RKO (cell line): ENCODE data around the gene SART1.
"Not testable (repeated sequence)": the region's sequence is repeated elsewhere in the genome, so short reads cannot be mapped to it uniquely, and the experiment has no call there.

ENCODE experiments used
- DNase-seq: peaks from one replicate; pipeline ENCODE4 v3.0.0-alpha.2; 2016; ENCODE audit warnings: low spot score

The SART1 gene

DNA sequence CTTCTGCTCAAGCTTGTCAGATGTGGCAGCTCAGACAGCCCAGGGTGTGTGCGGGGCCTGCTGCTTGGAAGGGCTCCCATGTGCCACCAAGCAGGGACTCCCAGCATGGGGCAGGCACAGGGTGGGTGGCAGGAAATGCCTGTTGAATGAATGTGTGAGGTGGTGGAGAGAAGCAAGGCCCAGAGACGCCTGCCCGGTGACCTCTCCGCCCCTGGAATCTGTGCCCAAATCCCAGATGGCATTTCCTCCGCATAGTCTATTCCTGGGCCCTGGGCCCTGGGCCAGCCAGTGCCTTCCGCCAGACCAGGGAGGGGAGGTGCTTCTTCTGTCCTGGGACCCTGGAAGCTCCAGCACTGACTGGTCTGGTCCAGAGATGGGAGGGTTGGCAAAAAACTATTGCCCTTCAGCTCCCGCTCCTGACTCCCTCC, 53.9 kb downstream of the SART1 start:
- no peak for DNase-seq

DNA sequence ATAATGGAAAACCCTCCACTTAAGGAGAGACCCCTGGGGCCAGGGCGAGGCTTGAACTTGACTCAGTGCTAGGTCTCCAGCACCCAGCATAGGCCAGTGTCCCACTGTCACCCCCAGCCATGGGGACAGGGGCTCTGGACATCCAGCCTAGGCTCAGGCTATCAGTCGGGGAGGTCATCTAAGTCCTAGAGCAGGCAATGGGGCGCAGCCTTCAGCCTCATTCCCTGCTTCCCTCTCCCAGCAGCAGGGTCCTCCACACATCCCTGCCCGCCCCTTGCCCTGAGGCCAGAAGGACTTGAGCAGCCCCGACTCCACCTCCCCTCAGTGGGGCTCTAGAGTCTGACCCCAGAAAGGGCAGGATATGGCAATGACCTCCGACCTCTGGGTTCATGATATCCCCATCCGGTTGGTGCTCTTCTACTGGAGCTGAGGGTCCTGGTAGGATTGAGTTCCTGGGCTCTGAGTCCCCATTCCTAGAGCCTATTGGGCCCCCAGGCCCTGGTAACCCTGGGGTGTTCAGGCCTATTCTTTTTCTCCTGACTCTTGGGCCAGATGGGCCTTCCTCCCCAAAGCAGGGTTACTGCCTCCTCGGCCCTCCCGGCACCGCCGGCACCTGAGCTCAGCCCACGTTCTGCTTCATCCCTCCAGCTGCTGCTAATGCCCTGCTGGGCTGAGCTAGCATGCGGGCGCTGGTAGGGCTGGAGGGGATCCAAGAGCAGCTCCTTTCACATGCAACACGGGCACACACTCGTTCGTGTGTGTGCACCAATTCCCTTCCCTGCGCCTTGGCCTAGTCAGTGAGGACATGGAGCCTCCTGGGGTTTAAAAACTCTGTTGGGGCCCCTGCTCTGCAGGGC, 54.6 kb downstream of the SART1 start:
- no peak for DNase-seq

DNA sequence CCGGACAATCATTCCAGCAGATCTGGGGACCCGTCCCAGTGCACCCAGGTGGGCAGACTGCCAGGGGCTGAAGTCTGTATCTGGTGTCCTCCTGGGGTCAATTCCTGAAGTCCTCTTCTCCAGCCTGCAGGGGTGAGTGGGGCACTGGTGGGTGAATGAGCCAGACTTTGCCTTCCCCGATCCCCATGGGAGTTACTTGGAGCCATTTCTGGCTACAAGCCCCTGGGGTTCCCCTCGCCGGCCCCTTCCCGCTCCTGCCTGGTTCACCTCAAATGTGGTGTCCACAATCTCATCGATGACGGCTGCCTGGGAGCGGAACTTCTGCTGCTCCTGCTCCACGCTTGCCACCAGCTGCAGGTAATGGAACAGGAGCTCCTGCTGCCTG, 55.3 kb downstream of the SART1 start:
- DNase-seq = no peak

DNA sequence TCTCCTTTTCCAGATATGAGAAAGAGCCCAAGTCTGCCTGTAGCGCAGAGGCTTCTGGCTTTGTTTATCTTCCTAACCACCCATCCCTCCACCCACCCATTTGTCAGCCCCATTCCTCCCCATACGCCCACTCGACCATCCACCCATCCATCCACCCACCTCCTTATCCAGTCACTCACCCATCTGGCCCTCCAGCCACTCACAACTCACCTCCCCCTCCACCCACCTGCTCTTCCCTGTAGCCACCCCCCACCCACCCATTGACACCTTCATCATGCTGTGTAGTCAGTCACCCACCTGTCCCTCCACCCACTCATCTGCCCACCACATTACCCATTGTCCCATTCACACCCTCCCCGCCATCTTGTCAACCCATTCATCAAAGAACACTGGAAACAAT, 55.8 kb downstream of the SART1 start:
- DNase-seq = no peak

DNA sequence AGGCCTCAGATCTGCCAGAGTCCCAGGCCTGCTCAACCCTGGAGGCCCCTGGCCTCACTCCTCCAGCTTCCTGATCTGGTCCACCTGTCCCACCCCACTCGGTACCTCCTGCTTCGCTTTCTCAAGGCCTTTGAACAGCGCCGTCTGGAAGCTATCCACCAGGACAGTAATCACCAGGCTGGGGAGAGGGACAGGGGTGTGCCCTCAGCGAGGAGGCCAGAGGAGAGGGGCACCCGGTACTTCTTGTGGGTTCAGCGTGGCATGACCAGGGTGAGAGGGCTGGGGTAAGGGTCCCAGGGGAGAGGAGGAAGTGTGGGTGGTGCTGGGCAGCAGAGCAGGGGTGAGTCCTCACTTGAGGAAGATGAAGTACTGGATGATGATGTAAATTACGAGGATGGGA, 58.7 kb downstream of the SART1 start:
- DNase-seq = no peak

DNA sequence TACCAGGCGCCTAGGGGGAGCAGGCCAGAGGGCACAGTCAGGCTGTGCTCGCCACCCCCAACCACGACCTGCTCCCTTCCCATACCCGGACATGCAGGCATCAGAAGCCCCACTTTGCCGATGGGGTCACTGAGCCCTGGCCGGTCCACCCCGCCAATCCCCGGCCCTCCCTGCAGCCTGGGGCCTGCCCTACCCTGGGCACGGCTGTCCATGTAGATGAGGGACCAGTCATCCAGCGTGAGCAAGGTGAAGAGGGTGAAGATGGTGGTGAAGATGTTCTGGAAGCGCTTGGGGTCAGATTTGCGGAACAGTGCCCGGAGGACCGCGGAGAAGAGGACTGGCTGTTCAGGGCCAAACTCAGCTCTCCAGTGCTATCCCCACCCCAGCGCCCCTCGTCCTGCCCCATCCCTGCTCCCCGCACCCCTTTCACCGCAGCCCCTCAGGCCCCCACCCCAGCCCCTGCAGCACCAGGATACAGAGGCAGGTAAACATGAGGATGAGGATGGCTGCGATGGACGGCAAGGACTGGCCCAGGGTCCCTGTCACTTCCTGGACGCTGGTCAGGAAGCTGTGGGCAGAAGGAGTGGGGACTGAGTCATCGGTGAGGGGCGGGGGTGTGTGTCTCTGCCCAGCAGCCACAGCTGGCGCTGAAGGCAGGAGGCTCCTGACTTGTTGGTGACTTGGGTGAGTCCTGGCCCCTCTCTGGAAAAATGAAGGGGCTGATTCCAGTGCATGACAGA, 59.3 kb downstream of the SART1 start:
- DNase-seq = peak; percentile 87

DNA sequence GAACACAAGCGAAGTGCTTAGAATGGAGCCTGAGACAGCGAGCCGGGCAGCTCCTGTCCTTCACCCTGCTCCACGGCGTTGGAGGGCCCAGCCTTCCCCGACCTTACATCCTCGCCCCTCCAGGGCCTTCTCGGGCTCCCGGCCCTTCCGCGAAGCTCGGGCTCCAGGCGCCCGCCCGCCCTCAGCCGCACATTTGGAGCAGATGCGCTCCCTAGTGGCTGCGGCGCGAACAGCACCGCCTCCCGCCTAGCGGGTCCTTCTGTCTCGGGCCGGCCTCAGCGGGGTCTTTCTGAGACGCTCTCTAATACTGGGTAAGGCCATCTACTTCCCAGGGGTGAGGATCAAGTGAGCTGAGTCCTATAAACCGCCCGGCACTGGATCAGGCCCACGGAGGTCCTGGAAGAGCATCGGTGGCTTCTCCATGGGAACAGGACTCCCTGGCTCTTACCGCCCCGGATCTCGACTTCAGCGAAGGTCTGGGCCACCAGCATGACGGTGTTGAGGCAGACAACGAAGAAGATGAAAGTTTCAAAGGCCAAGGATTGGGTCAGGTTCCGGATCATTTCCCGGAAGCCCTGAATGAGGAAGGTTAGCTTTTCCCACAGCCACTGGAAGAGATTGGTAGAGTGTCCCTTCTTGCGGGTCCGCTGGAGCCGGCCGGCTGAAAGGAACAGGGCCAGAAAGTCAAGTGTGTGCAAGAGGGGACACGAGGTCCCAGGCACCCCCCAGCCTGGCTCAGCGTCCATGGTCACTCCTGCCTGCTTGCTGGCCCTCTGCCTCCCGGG, 61.1 kb downstream of the SART1 start:
- DNase-seq = peak; percentile 68

DNA sequence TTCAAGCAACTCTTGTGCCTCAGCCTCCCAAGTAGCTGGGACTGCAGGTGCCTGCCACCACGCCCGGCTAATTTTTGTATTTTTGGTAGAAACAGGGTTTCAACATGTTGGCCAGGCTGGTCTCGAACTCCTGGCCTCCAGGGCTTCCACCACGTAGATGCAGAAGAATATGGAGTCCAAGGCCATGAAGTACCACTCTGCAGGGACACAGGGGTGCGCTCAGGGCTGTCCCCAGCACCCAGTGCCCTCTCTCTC, 61.6 kb downstream of the SART1 start:
- not testable (repeated sequence) for DNase-seq

DNA sequence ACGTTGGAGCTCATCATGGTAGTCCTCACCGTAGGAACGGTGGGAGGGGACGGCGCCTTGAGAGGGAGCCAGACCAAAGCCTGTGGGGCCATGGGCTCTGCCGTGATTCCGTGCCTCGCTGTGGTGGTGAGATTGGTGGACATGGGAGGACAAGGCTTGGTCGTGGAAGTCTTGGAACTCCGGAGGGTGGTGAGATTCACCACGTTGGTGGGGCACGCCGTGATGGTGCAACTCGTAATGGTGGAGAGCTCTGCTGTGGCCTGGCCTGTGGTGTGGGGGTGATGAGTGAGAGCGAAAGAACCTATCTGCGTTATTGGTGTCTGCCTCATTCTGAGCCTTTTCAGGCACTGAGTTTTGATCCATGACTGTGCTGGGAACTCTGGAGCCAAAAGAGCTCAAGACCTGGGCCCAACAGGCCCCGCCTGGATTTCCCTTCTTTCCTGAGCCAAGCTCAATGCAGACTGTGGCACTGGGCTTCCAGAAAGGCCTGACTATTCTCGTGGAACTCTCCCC, 64.5 kb downstream of the SART1 start, which contains the start of gene CATSPER1:
TSS of gene CATSPER1 (minus strand) at position 463 of the 513 bp plus-strand sequence. CDS start at position 363, 100 bp downstream.
- no peak for DNase-seq
